Panc1 (cell line): Measurements from ENCODE around the gene MAP7.

Experiments used
- CTCF ChIP-seq: fragments of 450-650 bp; IDR thresholded peaks from 2 replicates; pipeline ENCODE4 v1.5.1; 2017; ENCODE audit warnings: mild to moderate bottlenecking
- POLR2AphosphoS5 ChIP-seq: IDR thresholded peaks from 2 replicates; pipeline ENCODE4 v1.6.1; 2012; ENCODE audit warnings: mild to moderate bottlenecking, low read depth, low read length, moderate library complexity
- SIN3A ChIP-seq: IDR thresholded peaks from 2 replicates; pipeline ENCODE4 v1.6.1; 2012; ENCODE audit warnings: low read depth, mild to moderate bottlenecking, low read length, moderate library complexity, borderline replicate concordance; ENCODE audit not compliant: insufficient read depth

DNA sequence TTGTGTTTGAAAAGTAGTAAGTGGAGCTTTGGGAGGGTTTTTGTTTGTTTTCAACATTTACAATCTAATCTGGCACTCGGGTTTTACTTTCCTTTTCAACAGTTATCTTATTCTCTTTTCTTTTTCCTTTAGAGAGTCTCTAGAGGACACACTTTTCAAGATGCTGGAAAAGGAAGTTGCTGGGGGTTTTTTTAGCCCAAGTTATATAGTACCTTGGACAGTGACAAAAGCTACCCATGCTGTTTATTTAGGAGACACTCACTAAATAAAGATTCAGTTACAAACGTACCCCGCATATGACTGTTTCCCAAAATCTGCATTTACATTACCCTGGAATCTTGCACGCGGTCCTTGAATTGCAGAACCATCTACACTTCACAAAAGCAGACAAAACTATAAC, 78.8 kb downstream of the MAP7 start:
- no peak for TF ChIP-seq POLR2AphosphoS5
- no peak for TF ChIP-seq CTCF
- no peak for TF ChIP-seq SIN3A
